A673 (cell line): ENCODE data around the gene DUSP8. TPM values are rescaled to one million over a fixed set of nuclear protein-coding genes. Genes with fewer than 3 reads are reported as not detected.
"Not testable (repeated sequence)": the region's sequence is repeated elsewhere in the genome, so short reads cannot be mapped to it uniquely, and the experiment has no call there.

Experiments
- BruUV-seq: library from RNA; stranded (reverse); fragments of 400-500 nt; replicated peaks from 2 replicates; lab custom pipeline; 2021; lab: Mats Ljungman, UMichigan
- CTCF ChIA-PET: fragments of 300-600 bp; sonication (Branson Sonifier 250); formaldehyde crosslinking; loops from one replicate; lab custom pipeline; 2022; ENCODE audit warnings: antibody characterized with exemption; lab: Charles Lee
- POLR2A ChIA-PET: fragments of 300-600 bp; sonication (Branson Sonifier 250); formaldehyde crosslinking; loops from one replicate; lab custom pipeline; 2022; ENCODE audit warnings: antibody characterized with exemption; ENCODE audit not compliant: low non-redundant PET; lab: Charles Lee
- DNase-seq: peaks from one replicate; pipeline ENCODE4 v3.0.0-alpha.2; 2015; ENCODE audit warnings: low spot score
- H3K27ac ChIP-seq: fragments of 200-600 bp; sonication (generic); 2 replicates; pipeline ENCODE4 v1.5.1; 2016; ENCODE audit warnings: mixed run types, low read depth, mild to moderate bottlenecking, mixed read lengths, antibody characterized with exemption, low read length; ENCODE audit not compliant: poor library complexity, severe bottlenecking
- H3K27me3 ChIP-seq: fragments of 200-600 bp; sonication (generic); replicated peaks from 2 replicates; pipeline ENCODE4 v1.6.1; 2017; ENCODE audit warnings: mixed run types, low read depth, mild to moderate bottlenecking, mixed read lengths, antibody characterized with exemption, low read length; ENCODE audit not compliant: insufficient read depth, poor library complexity
- H3K36me3 ChIP-seq: fragments of 200-600 bp; sonication (generic); 2 replicates; pipeline ENCODE4 v1.6.1; 2016; ENCODE audit warnings: mixed run types, mild to moderate bottlenecking, mixed read lengths, antibody characterized with exemption, low read length; ENCODE audit not compliant: insufficient read depth, poor library complexity, severe bottlenecking
- H3K4me1 ChIP-seq: fragments of 200-600 bp; sonication (generic); 2 replicates; pipeline ENCODE4 v1.6.1; 2017; ENCODE audit warnings: mixed run types, mild to moderate bottlenecking, mixed read lengths, antibody characterized with exemption, low read length; ENCODE audit not compliant: insufficient read depth, poor library complexity, severe bottlenecking
- H3K4me3 ChIP-seq: fragments of 200-600 bp; sonication (generic); 2 replicates; pipeline ENCODE4 v1.5.1; 2016; ENCODE audit warnings: low read depth, mixed run types, mild to moderate bottlenecking, mixed read lengths, low read length; ENCODE audit not compliant: poor library complexity, severe bottlenecking
- H3K9me3 ChIP-seq: fragments of 200-600 bp; sonication (generic); 2 replicates; pipeline ENCODE4 v1.6.1; 2016; ENCODE audit warnings: mixed run types, low read depth, mild to moderate bottlenecking, mixed read lengths, antibody characterized with exemption, low read length; ENCODE audit not compliant: poor library complexity, severe bottlenecking
- EZH2 ChIP-seq: fragments of 200-600 bp; sonication (generic); IDR thresholded peaks from 2 replicates; pipeline ENCODE4 v1.6.1; 2017; ENCODE audit warnings: borderline replicate concordance, low read depth, mild to moderate bottlenecking, mixed read lengths, antibody characterized with exemption, low read length; ENCODE audit not compliant: poor library complexity, severe bottlenecking
- intact Hi-C: fragments of 100-400 bp; cut with micrococcal nuclease; formaldehyde crosslinking; loops from one replicate; pipeline ENCODE4 v1.10.0; 2022; ENCODE audit not compliant: unreplicated experiment
- total RNA-seq: library from RNA; stranded (reverse); gene quantifications from 2 replicates; pipeline ENCODE4 v1.2.3, GENCODE V29; 2021
- TF ChIP-seq, protein P1 (sequence below): fragments of 300-800, 200-600 bp; sonication (generic); conservative IDR thresholded peaks from 2 replicates; pipeline ENCODE4 v1.5.1; 2017; ENCODE audit warnings: low read depth, mild to moderate bottlenecking, antibody characterized with exemption, low read length, moderate library complexity, mixed read lengths

Gene DUSP8
- total RNA-seq, 1 experiment from 2014 or later: 1.9 TPM

DNA sequence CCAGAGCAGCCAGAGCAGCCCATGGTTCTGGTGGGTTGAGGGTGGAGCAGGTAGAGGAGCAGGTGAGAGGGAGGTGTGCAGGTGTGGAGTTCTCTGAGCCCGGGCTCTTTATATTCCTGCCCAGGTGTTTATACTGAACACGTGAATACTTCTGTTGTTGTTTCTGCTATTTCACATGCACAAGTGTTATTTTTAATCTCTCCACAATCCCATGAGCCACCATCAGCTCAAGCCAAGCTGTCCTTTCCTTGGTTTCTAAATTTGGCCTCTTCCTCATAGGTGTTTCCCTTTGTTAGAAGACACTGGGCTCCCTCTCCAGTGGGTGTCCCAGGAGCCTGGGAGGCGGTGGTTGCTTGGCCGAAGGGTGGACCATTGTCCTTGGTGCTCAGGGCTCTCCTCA, 36.3 kb upstream of the DUSP8 start, which contains the start of gene KRTAP5-3:
Gene KRTAP5-3 (minus strand): TSS at position 101 of the 400 bp plus-strand sequence. CDS start 78 bp downstream, at position 23.
- Histone ChIP-seq H3K9me3 (no peaks in the 10 kb centered on the region), H3K27me3 (peaks cover 5% of the 10 kb centered on the region), H3K36me3 (no peaks in the 10 kb centered on the region), H3K4me3 (no peak within 1 kb of the TSS), H3K27ac (no peak within 1 kb of the TSS), H3K4me1 (no peaks in the 10 kb centered on the region)
- BruUV-seq: no TSS peak
- CTCF ChIA-PET: no interaction called here
- no peak for DNase-seq
- TF ChIP-seq, protein P1, sequence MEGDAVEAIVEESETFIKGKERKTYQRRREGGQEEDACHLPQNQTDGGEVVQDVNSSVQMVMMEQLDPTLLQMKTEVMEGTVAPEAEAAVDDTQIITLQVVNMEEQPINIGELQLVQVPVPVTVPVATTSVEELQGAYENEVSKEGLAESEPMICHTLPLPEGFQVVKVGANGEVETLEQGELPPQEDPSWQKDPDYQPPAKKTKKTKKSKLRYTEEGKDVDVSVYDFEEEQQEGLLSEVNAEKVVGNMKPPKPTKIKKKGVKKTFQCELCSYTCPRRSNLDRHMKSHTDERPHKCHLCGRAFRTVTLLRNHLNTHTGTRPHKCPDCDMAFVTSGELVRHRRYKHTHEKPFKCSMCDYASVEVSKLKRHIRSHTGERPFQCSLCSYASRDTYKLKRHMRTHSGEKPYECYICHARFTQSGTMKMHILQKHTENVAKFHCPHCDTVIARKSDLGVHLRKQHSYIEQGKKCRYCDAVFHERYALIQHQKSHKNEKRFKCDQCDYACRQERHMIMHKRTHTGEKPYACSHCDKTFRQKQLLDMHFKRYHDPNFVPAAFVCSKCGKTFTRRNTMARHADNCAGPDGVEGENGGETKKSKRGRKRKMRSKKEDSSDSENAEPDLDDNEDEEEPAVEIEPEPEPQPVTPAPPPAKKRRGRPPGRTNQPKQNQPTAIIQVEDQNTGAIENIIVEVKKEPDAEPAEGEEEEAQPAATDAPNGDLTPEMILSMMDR: no peak
- no peak for TF ChIP-seq EZH2
- intact Hi-C loops: no loop called here
- POLR2A ChIA-PET: no interaction called here

DNA sequence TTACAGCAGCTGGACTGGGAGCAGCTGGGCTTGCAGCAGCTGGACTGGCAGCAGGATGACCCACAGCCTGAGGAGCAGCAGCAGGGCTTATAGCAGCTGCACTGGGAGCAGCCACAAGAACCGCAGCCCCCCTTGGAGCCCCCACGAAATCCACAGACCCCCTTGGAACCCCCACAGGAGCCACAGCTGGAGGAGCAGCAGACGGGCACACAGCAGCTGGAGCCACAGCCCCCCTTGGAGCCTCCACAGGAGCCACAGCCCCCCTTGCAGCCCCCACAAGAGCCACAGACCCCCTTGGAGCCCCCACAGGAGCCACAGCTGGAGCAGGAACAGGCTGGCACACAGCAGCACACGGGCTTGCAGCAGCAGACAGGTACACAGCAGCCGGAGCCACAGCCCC, 35.8 kb upstream of the DUSP8 start:
- CTCF ChIA-PET, BruUV-seq, DNase-seq, H3K9me3 ChIP-seq, H3K4me1 ChIP-seq, H3K27ac ChIP-seq, H3K27me3 ChIP-seq, H3K4me3 ChIP-seq, POLR2A ChIA-PET, intact Hi-C loops, H3K36me3 ChIP-seq: not testable (repeated sequence)

DNA sequence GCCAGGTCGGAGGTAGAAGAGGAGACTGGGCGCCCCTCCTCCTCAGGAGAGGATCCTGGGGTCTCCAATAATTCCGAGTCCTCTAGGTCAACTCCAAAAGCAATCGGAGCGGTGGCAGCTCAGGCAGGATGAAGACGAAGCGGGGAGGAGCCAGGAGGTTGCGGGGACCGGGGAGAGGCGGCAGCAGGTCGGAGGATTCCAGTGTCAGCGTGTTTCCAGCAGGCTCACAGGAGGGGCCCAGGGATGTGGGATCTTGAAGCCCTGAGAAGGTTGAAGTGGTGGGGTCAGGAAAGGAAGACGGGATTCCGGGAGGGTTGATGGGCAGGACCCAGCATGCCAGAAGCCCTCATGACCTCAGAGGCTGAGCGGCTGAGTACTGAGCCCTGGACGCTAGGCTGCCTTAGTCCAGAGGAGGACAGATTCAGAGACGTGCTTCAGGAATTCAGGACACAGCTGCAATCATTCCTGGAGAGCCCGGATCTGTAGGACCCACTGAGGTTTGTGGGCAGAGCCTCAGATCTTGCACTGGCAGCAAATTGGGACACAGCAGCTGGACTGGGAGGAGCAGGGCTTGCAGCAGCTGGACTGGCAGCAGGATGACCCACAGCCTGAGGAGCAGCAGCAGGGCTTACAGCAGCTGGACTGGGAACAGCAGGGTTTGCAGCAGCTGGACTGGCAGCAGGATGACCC, 35.2 kb upstream of the DUSP8 start:
- H3K36me3 ChIP-seq, H3K4me1 ChIP-seq, H3K9me3 ChIP-seq, H3K27me3 ChIP-seq, BruUV-seq, POLR2A ChIA-PET, DNase-seq, intact Hi-C loops, H3K4me3 ChIP-seq, H3K27ac ChIP-seq, CTCF ChIA-PET: not testable (repeated sequence)

DNA sequence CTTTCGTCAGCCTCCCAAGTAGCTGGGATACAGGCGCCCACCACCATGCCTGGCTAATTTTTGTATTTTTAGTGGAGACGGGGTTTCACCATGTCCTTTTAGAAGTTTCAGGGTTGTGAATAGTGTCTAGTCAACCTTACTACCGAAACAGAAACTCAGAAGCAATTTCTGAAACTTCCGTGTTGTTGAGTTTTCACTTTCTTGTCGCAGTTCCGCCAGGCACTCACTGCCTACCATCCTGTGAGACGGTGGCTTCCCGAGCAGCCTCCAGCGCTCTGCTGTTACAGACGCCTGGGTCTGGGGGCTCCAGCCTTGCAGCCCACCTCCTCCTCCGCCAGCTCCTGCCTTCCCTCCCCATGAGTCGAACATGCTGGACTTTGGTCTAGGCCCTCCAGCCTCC, 33.9 kb upstream of the DUSP8 start:
- H3K36me3 ChIP-seq, intact Hi-C loops, H3K27ac ChIP-seq, POLR2A ChIA-PET, H3K27me3 ChIP-seq, DNase-seq, BruUV-seq, H3K9me3 ChIP-seq, H3K4me3 ChIP-seq, CTCF ChIA-PET, H3K4me1 ChIP-seq: not testable (repeated sequence)
